G401 (cell line): Measurements from ENCODE around the gene ZNF532. TPM values are rescaled to one million over a fixed set of nuclear protein-coding genes. Genes with fewer than 3 reads are reported as not detected.

ENCODE experiments used
- DNase-seq: peaks from one replicate; pipeline ENCODE4 v3.0.0-alpha.2; 2015; ENCODE audit warnings: low spot score
- in situ Hi-C: cut with HindIII; loops from 2 replicates; pipeline ENCODE4 v1.10.0; 2016; ENCODE audit warnings: low sequenced_read_pairs, mixed read lengths
- total RNA-seq: library from RNA; depleted of rRNA; stranded (reverse); fragments of >200 nt; shearing (Covaris generic); gene quantifications from 2 replicates; pipeline ENCODE4 v1.2.3, GENCODE V29; 2014

The ZNF532 gene
- total RNA-seq, 1 experiment from 2014 or later: 21.9 TPM

- in situ Hi-C loops: no loop called here
These were observed 1.5 kb downstream of the ZNF532 start for GRCh38 chr18:58866066-58866772.

GRCh38 chr18:58866773-58867150, 2.1 kb downstream of the ZNF532 start:
- DNase-seq: peak; percentile 58
- in situ Hi-C loops: no loop called here

More at GRCh38 chr18:58866066-58866772, 1.5 kb downstream of the ZNF532 start:
- DNase-seq: peak; percentile 68

DNA sequence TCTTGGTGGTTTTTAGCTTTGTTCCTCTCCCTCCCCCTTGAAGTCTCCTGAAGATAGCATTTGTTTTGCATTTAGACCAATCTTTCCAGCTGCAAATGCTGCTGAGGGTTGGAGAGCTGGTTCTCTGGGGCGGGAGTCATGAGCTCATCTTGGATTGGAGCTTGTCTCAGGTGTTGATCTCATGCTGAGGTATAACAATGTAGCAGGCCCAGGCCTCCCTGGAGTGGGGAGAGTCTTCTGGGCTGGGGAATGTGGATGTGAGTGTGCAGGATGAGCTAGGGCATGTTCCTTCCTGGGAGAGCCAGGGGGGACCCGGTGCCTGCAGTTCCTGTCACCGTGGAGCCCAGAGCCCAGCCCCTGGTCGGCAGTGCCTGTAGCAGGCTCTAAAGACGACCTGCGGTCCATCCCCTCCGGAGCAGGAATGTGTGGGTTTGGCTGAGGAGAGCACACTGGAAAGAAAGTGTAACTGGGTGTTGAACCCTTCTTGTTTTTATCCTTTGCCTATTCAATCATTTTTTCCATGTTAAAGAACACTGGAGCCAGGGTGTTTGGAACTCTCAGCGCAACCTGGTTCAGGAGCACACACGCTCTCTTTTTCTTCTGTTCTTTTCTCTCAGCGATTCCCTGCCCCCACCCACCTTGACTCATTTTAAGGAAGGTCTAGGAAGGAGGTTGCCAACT, 2.7 kb downstream of the ZNF532 start:
- in situ Hi-C loops: no loop called here
- DNase-seq: peak; percentile 75

DNA sequence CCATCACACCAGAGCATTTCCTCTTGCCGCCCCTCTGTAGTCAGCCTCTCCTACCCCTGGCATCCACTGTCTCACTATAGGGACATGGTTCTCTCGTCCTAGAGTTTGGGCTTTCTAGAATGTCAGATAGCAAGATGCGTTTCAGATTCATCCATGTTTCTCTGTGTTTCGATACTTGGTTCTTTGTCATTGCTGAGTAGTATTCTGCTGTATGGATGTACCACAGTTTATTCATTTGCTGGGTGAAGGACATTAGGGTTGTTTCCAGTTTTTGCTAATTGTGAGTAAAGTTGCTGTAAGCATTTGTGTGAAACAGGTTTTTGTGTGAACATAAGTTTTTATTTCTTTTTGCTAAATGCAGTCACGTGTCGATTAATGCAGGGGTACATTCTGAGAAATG, 3.8 kb downstream of the ZNF532 start:
- in situ Hi-C loops: no loop called here

DNA sequence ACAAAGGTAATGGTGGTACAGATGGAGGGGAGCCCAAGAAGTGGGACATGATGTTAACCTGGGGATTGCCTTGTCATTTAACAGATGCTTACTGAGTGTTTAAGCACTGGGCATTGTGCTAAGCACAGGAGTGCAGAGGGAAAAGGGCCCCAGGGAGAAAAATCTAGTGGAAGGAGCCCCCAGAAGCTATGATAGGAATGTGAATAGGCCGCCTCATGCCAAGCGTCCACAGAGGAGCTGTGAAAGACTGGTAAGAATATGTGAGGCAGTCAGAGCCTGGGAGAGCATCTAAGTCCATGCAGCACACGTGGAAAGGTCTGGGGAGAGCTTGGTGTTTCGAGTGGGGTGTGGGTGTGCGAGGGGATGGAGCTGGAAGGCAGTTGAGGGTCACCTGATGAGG, 5.5 kb downstream of the ZNF532 start:
- in situ Hi-C loops: no loop called here
- peak; percentile 24 for DNase-seq

More for the DNA sequence above, 3.8 kb downstream of the ZNF532 start:
- DNase-seq: no peak

- peak; percentile 23 for DNase-seq
- in situ Hi-C loops: no loop called here
These were observed 5.9 kb downstream of the ZNF532 start for GRCh38 chr18:58870621-58871020.

DNA sequence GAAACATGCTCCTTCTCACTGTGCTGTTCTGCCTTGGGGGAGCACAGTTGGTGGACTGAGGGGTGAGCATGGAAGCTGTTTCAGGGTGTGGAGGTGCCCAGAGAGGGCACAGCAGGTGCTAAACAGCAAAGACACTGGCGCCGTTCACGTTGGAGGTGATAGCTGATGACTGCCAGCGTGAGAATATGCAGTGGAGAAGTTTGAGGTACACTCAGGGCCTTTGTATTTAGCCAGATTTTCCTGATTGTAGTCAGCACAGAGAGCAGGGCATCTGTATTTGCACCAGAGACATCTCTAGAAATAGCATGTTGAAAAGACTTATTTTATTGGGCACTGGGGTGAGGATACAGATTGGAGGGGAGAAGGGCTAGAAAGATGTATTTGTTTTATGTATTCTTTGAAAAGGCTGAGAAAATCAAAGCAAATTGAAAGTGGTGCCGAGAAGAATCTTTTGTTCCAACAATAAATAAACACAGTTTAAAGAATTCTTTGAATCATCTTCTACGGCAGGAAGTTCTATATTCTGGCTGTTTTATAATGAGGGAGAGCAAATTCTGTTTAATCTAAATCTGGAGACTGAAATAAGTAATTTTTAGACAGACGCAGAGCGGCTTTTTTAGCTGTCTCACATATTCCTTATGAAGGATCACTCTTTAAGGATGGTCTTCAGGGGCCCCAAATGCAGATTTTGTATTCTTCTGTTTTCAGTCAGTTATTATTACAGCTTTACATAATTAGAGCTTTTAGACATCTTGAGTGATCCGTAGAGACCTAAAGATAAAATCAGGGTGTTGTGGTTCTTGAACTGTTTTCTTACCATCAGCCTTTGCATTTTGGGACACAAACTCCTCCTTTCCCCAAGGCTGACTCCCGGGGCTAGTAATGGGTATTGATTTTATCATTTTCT, 7.1 kb downstream of the ZNF532 start:
- DNase-seq: peak; percentile 42
- in situ Hi-C loops: no loop called here

DNA sequence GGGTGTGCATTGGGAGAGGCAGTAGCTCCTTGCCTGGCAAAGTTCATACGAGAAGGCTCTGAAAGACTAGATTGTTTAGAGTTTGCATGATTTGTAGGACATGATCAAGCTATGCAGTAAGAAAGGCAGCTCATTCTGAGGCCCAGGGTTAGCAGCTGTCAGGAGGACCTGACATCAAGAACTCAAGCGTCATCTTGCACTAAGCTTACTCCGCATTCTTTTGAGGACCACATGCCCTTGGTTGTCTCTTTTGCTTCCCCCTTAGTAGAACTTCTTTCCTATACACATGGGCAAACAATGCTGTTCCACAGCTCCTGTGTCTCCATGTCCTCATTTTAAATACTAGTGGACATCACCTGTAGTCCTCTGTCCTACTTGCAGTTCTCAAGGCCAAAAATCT, 14.0 kb downstream of the ZNF532 start:
- in situ Hi-C loops: no loop called here

DNA sequence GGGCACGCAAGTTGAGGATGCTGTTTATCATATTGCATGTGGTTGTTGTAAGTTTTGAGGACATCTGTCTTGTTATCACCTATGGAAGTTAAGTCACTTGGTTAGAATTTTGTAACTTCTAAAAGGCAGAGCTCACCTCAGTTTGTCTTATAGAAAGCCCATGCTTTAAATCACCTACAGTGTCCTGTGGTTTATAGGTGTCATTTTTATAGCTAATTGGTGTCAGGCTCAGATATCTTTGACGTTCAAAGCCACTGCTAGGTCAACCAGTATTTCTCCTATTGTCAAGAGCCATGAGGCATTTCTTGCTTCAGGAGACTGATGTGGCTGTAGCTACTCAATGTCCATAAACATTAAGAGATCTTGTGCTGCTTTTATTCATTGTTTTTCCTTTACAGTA, 16.8 kb downstream of the ZNF532 start:
- in situ Hi-C loops: no loop called here
- DNase-seq: no peak

More for the DNA sequence above, 14.0 kb downstream of the ZNF532 start:
- no peak for DNase-seq

- no peak for DNase-seq
- in situ Hi-C loops: no loop called here
These were observed 17.4 kb downstream of the ZNF532 start for GRCh38 chr18:58882044-58882443.

- in situ Hi-C loops: no loop called here
- DNase-seq: no peak
These were observed 18.0 kb downstream of the ZNF532 start for GRCh38 chr18:58882686-58883085.

GRCh38 chr18:58884680-58885079, 20.0 kb downstream of the ZNF532 start:
- DNase-seq: no peak
- in situ Hi-C loops: no loop called here

DNA sequence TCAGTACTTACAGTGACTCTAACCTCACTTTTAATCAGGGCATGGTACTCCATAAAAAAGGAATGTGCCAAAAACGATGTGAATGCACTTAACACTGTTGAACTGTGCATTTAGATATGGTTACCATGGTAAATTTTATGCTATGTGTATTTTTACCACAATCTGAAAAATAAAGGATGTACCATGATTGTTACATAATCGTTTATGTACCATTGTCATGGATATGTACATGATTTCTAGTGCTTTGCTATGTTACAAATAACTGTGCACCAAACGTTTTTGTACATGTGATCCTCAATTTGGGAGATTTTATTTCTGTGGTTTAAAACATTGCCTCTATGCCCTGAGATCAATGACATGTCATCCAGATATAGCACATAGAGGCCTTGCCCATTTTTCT, 21.8 kb downstream of the ZNF532 start:
- no peak for DNase-seq
- in situ Hi-C loops: no loop called here

DNA sequence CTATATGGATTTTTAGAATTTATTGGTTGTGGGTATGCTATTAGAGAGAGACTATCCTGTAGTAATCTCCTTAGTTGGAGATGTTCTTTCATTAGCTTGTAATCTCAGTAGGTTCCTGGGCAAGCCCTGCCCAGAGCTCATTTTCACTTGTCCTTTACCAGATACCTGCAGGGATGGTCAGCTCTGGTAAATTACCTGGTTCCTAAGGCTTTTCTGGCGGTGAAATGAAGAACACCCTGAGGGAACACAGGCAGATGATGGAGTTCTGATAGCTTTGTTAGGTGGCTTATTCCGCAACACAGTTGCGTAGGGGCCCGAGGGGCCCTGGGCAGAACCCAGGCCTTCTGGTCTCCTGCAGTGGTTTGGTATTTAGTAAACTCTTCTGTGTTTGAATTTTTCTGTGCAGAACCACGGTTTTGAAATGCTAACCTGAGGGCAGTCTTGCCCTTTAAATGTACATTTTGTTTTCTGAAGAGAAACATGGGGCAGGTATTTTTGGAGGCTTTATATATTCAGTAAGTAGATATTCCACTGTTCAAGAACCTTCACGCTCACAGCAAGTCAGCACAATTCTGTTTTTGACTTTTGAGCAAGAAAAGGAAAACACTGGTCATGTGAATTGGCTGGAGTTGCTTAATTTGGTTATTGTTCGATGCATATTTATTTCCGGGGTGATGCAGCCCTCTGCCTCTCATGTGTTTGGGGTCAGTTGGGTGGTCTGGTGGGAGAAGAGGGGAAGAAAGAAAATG, 22.4 kb downstream of the ZNF532 start:
- DNase-seq: peak; percentile 63
- in situ Hi-C loops: no loop called here

DNA sequence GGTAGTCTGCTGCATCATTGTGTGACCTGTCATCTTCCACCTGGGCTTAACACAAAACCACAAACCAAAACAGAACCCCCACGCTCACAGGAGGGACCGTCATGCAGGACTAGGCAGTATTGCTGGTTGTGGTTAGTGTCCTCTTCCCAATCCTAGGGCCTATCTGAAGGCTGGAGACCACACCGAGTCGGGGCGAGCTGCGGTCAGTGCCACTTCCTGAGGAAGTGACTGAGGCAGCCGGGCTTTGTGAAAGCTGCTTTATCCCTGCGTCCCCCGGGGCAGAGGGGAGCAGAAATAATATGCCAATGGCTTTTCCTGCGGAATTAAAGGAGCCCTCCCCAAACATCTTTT, 22.9 kb downstream of the ZNF532 start:
- in situ Hi-C loops: no loop called here
- DNase-seq: no peak

GRCh38 chr18:58891776-58892175, 27.1 kb downstream of the ZNF532 start:
- in situ Hi-C loops: no loop called here

DNA sequence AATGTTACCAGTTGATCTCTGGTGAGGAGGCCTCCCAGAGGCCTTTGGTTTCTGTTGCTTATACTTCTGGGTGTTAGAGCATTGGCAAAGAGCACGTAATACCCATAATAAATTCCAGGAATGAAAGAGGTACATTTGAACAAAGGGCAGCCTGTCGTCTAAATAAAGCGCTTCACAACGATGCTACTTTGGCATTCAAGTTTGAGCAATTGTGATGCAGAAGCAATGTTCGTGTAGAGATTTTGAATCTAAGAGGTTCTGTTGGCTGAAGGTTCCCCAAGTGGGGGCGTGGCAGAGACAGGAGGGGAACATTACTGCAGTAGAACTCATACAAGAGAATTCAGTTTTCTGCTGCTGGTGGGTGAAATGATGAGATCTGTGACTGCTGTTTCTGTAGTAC, 27.8 kb downstream of the ZNF532 start:
- in situ Hi-C loops: no loop called here
- DNase-seq: no peak

More at GRCh38 chr18:58891776-58892175, 27.1 kb downstream of the ZNF532 start:
- DNase-seq: no peak

DNA sequence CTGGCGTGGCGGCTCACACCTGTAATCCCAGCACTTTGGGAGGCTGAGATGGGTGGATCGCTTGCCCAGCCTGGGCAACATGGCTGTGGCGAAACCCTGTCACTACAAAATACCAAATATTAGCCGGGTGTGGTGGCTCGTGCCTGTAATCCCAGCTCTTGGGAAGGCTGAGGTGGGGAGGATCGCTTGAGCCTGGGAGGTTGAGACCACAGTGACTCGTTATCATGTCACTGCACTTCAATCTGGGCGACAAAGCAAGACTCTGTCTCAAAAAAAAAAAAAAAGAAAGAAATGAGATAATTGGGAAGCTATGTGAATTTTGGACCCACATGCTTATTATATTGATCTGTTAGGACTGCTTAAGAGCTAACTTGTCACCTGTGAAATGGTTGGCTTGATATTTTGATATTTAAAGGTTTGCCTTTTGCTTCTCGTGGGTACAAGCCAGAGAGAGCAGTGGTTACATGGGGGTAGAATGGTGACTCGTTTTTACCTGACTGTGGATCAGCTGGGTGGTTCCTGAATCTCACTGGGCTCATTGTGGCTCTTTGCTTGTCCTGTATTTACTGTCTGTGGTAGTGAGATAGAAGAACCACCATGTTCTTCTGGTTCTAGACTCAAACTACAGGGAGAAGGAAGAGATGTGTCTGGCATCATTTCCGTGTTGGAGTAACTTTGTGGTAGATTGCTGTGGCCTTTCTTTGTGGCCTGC, 28.9 kb downstream of the ZNF532 start:
- in situ Hi-C loops: no loop called here
- no peak for DNase-seq

- DNase-seq: peak; percentile 78
- in situ Hi-C loops: no loop called here
These were observed 30.3 kb downstream of the ZNF532 start for GRCh38 chr18:58894930-58895329.
